Rectal smooth muscle tissue (tissue), 1 donor: ENCODE measurements around the gene GRM7.

Experiments used
- H3K27ac ChIP-seq: one replicate; pipeline ENCODE4 v1.7.0; 2013; ENCODE audit warnings: low read depth, low read length, inconsistent platforms
- H3K27me3 ChIP-seq: one replicate; pipeline ENCODE4 v1.7.0; 2013; ENCODE audit warnings: low read length; ENCODE audit not compliant: control insufficient read depth, insufficient read depth
- H3K36me3 ChIP-seq: one replicate; pipeline ENCODE4 v1.7.0; 2013; ENCODE audit warnings: low read length; ENCODE audit not compliant: control insufficient read depth, insufficient read depth
- H3K4me1 ChIP-seq: one replicate; pipeline ENCODE4 v1.7.0; 2013; ENCODE audit warnings: low read length; ENCODE audit not compliant: control insufficient read depth, insufficient read depth
- H3K4me3 ChIP-seq: one replicate; pipeline ENCODE4 v1.7.0; 2013; ENCODE audit warnings: low read length
- H3K9ac ChIP-seq: one replicate; pipeline ENCODE4 v1.7.0; 2013; ENCODE audit warnings: low read length

GRM7 gene

GRCh38 chr3:6860954-6861624, at the start of gene GRM7:
Gene GRM7 (plus strand): TSS chr3:6861115.
- Histone ChIP-seq H3K4me3 (peak within 1 kb of the TSS; percentile 39), H3K9ac (no peak within 1 kb of the TSS), H3K36me3 (no peaks in the 10 kb centered on the region), H3K4me1 (no peaks in the 10 kb centered on the region), H3K27me3 (peaks cover 9% of the 10 kb centered on the region), H3K27ac (no peak within 1 kb of the TSS)

GRCh38 chr3:6821411-6821810, 39.5 kb upstream of the GRM7 start:
- no peak overlapping the region for H3K9ac ChIP-seq
- H3K4me3 ChIP-seq: no peak overlapping the region
- H3K27me3 ChIP-seq: no peaks in the 10 kb centered on the region
- H3K4me1 ChIP-seq: no peaks in the 10 kb centered on the region
- no peak overlapping the region for H3K27ac ChIP-seq
- no peaks in the 10 kb centered on the region for H3K36me3 ChIP-seq

- Histone ChIP-seq H3K9ac (no peak overlapping the region), H3K27ac (no peak overlapping the region), H3K4me1 (no peaks in the 10 kb centered on the region), H3K27me3 (no peaks in the 10 kb centered on the region), H3K36me3 (no peaks in the 10 kb centered on the region), H3K4me3 (no peak overlapping the region)
These were observed 35.4 kb upstream of the GRM7 start for GRCh38 chr3:6825524-6825923.

GRCh38 chr3:6827453-6827852, 33.5 kb upstream of the GRM7 start:
- H3K36me3 ChIP-seq: no peaks in the 10 kb centered on the region
- H3K9ac ChIP-seq: no peak overlapping the region
- H3K27me3 ChIP-seq: no peaks in the 10 kb centered on the region
- no peak overlapping the region for H3K27ac ChIP-seq
- H3K4me1 ChIP-seq: no peaks in the 10 kb centered on the region
- no peak overlapping the region for H3K4me3 ChIP-seq

GRCh38 chr3:6844723-6845122, 16.2 kb upstream of the GRM7 start:
- no peaks in the 10 kb centered on the region for H3K27me3 ChIP-seq
- H3K4me1 ChIP-seq: no peaks in the 10 kb centered on the region
- H3K27ac ChIP-seq: no peak overlapping the region
- H3K4me3 ChIP-seq: no peak overlapping the region
- no peak overlapping the region for H3K9ac ChIP-seq
- no peaks in the 10 kb centered on the region for H3K36me3 ChIP-seq

GRCh38 chr3:6854184-6854583, 6.7 kb upstream of the GRM7 start:
- Histone ChIP-seq H3K9ac (no peak overlapping the region), H3K27me3 (no peaks in the 10 kb centered on the region), H3K36me3 (no peaks in the 10 kb centered on the region), H3K4me3 (no peak overlapping the region), H3K27ac (no peak overlapping the region), H3K4me1 (no peaks in the 10 kb centered on the region)

- no peaks in the 10 kb centered on the region for H3K4me1 ChIP-seq
- peaks cover 3% of the 10 kb centered on the region for H3K27me3 ChIP-seq
- H3K27ac ChIP-seq: no peak overlapping the region
- no peaks in the 10 kb centered on the region for H3K36me3 ChIP-seq
- H3K9ac ChIP-seq: no peak overlapping the region
- H3K4me3 ChIP-seq: no peak overlapping the region
These were observed 3.4 kb upstream of the GRM7 start for GRCh38 chr3:6857510-6857909.

- Histone ChIP-seq H3K4me3 (peak overlapping the region; percentile 13), H3K27ac (no peak overlapping the region), H3K27me3 (peaks cover 9% of the 10 kb centered on the region), H3K36me3 (no peaks in the 10 kb centered on the region), H3K4me1 (no peaks in the 10 kb centered on the region), H3K9ac (no peak overlapping the region)
These were observed 564 bp upstream of the GRM7 start for GRCh38 chr3:6860149-6860953.

GRCh38 chr3:6861625-6862000, 698 bp downstream of the GRM7 start:
- no peaks in the 10 kb centered on the region for H3K36me3 ChIP-seq
- H3K27me3 ChIP-seq: peaks cover 9% of the 10 kb centered on the region
- H3K4me1 ChIP-seq: no peaks in the 10 kb centered on the region
- H3K4me3 ChIP-seq: peak overlapping the region; percentile 39
- H3K9ac ChIP-seq: no peak overlapping the region
- H3K27ac ChIP-seq: no peak overlapping the region

- Histone ChIP-seq H3K4me3 (peak overlapping the region; percentile 39), H3K36me3 (no peaks in the 10 kb centered on the region), H3K4me1 (no peaks in the 10 kb centered on the region), H3K27me3 (peaks cover 9% of the 10 kb centered on the region), H3K27ac (no peak overlapping the region), H3K9ac (no peak overlapping the region)
These were observed 1.3 kb downstream of the GRM7 start for GRCh38 chr3:6862041-6862879.

- Histone ChIP-seq H3K27me3 (peaks cover 9% of the 10 kb centered on the region), H3K9ac (no peak overlapping the region), H3K4me1 (no peaks in the 10 kb centered on the region), H3K27ac (no peak overlapping the region), H3K36me3 (no peaks in the 10 kb centered on the region), H3K4me3 (no peak overlapping the region)
These were observed 1.9 kb downstream of the GRM7 start for GRCh38 chr3:6862880-6863195.

GRCh38 chr3:6867269-6867668, 6.4 kb downstream of the GRM7 start:
- H3K4me3 ChIP-seq: no peak overlapping the region
- no peaks in the 10 kb centered on the region for H3K36me3 ChIP-seq
- no peak overlapping the region for H3K27ac ChIP-seq
- H3K4me1 ChIP-seq: no peaks in the 10 kb centered on the region
- H3K27me3 ChIP-seq: peaks cover 7% of the 10 kb centered on the region
- H3K9ac ChIP-seq: no peak overlapping the region
